ENCODE measurements around the gene SAFB. TPM values are rescaled to one million over a fixed set of nuclear protein-coding genes. Genes with fewer than 3 reads are reported as not detected.

The SAFB gene
- total and polyA plus RNA-seq, 2 experiments from 2014 or later: 50.2 to 75.8 TPM

- H3K9me3 ChIP-seq (ENCODE audit: low read depth): no peaks in the 10 kb centered on the region
- H3K4me1 ChIP-seq (ENCODE audit: insufficient read depth): peaks cover 7% of the 10 kb centered on the region
- DNase-seq (ENCODE audit: low spot score): no peak
- no peak overlapping the region for H2AFZ ChIP-seq
- peak overlapping the region; percentile 37 for H3K27ac ChIP-seq
- H3K79me2 ChIP-seq: no peaks in the 10 kb centered on the region
- no peaks in the 10 kb centered on the region for H4K20me1 ChIP-seq (ENCODE audit: insufficient read depth, poor library complexity, severe bottlenecking)
- H3K9me2 ChIP-seq (replicated peaks; ENCODE audit: insufficient read depth): no peaks in the 10 kb centered on the region
- TF ChIP-seq EZH2 (IDR thresholded peaks at IDR 0.05; ENCODE audit: borderline replicate concordance): no peak
- no peak for TF ChIP-seq EZH2phosphoT487 (IDR thresholded peaks at IDR 0.05; ENCODE audit: low read depth, severe bottlenecking, unreplicated experiment)
- TF ChIP-seq, protein P1, sequence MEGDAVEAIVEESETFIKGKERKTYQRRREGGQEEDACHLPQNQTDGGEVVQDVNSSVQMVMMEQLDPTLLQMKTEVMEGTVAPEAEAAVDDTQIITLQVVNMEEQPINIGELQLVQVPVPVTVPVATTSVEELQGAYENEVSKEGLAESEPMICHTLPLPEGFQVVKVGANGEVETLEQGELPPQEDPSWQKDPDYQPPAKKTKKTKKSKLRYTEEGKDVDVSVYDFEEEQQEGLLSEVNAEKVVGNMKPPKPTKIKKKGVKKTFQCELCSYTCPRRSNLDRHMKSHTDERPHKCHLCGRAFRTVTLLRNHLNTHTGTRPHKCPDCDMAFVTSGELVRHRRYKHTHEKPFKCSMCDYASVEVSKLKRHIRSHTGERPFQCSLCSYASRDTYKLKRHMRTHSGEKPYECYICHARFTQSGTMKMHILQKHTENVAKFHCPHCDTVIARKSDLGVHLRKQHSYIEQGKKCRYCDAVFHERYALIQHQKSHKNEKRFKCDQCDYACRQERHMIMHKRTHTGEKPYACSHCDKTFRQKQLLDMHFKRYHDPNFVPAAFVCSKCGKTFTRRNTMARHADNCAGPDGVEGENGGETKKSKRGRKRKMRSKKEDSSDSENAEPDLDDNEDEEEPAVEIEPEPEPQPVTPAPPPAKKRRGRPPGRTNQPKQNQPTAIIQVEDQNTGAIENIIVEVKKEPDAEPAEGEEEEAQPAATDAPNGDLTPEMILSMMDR (IDR thresholded peaks at IDR 0.05; ENCODE audit: poor library complexity): no peak
- H3K4me3 ChIP-seq: no peak overlapping the region
- 41% methylated on average over 25 of the region's 29 CpGs for WGBS (ENCODE audit: low lambda C conversion rate, missing lambda C conversion rate)
- H3K36me3 ChIP-seq (replicated peaks; ENCODE audit: insufficient read depth, low read depth): no peaks in the 10 kb centered on the region
- H3K4me2 ChIP-seq: no peak overlapping the region
- no peaks in the 10 kb centered on the region for H3K27me3 ChIP-seq
These were observed 37.2 kb upstream of the SAFB start for GRCh38 chr19:5585461-5586299.

DNA sequence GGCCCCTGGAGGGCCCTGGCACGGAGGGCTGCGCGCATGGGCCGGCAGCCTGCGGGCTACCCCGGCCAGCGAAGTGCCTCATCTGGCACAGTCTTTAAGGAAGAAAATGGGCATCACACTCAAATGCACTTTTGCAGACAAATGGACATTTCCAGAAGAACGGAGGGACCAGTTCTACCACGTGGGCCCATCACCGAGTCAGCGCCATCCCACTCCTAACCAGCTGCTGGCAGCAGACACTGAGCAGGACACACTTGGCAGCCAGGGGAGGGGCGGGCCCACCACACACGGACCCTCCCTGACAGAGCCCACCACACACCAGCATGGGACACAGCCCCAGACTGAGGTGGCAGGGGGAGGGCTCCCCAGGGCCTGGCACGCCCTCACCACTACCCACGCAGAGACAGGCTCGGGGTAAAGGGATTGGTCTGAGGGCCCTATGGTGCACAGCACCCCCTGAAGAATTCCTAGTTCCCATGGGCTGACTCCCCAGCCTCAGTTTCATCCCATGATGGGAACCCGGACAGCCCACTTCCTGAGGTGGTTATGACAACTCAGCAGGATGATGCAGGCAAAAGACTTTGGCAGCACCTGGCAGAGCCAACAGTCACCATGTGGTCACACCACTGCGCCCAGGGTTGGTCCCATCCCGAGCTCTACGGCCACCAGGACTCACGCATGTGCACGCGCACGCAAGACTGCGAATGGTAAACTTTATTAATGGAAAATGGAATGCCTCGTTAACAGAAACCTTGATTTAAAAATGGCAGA, 36.4 kb upstream of the SAFB start:
- no peak overlapping the region for H3K4me2 ChIP-seq
- H3K27ac ChIP-seq: no peak overlapping the region
- H3K27me3 ChIP-seq: no peaks in the 10 kb centered on the region
- no peaks in the 10 kb centered on the region for H3K9me2 ChIP-seq (replicated peaks; ENCODE audit: insufficient read depth)
- 90% methylated on average over 25 of the region's 26 CpGs for WGBS (ENCODE audit: low lambda C conversion rate, missing lambda C conversion rate)
- H3K9me3 ChIP-seq (ENCODE audit: low read depth): no peaks in the 10 kb centered on the region
- H2AFZ ChIP-seq: no peak overlapping the region
- no peak for DNase-seq (ENCODE audit: low spot score)
- H3K79me2 ChIP-seq: no peaks in the 10 kb centered on the region
- no peaks in the 10 kb centered on the region for H3K36me3 ChIP-seq (replicated peaks; ENCODE audit: insufficient read depth, low read depth)
- no peak overlapping the region for H3K4me3 ChIP-seq
- H4K20me1 ChIP-seq (ENCODE audit: insufficient read depth, poor library complexity, severe bottlenecking): no peaks in the 10 kb centered on the region
- H3K4me1 ChIP-seq (ENCODE audit: insufficient read depth): peaks cover 3% of the 10 kb centered on the region
- TF ChIP-seq EZH2 (IDR thresholded peaks at IDR 0.05; ENCODE audit: borderline replicate concordance): no peak
- TF ChIP-seq EZH2phosphoT487 (IDR thresholded peaks at IDR 0.05; ENCODE audit: low read depth, severe bottlenecking, unreplicated experiment): no peak
- TF ChIP-seq, protein P1 (IDR thresholded peaks at IDR 0.05; ENCODE audit: poor library complexity): no peak

GRCh38 chr19:5587071-5587455, 35.8 kb upstream of the SAFB start:
- H3K4me3 ChIP-seq: no peak overlapping the region
- WGBS (ENCODE audit: low lambda C conversion rate, missing lambda C conversion rate): 98% methylated on average over 15 of the region's 16 CpGs
- H4K20me1 ChIP-seq (ENCODE audit: insufficient read depth, poor library complexity, severe bottlenecking): no peaks in the 10 kb centered on the region
- H3K79me2 ChIP-seq: no peaks in the 10 kb centered on the region
- H2AFZ ChIP-seq: no peak overlapping the region
- H3K27ac ChIP-seq: no peak overlapping the region
- no peak for DNase-seq (ENCODE audit: low spot score)
- H3K27me3 ChIP-seq: no peaks in the 10 kb centered on the region
- no peak overlapping the region for H3K4me2 ChIP-seq
- no peaks in the 10 kb centered on the region for H3K9me3 ChIP-seq (ENCODE audit: low read depth)
- no peaks in the 10 kb centered on the region for H3K36me3 ChIP-seq (replicated peaks; ENCODE audit: insufficient read depth, low read depth)
- H3K4me1 ChIP-seq (ENCODE audit: insufficient read depth): peaks cover 3% of the 10 kb centered on the region
- TF ChIP-seq EZH2phosphoT487 (IDR thresholded peaks at IDR 0.05; ENCODE audit: low read depth, severe bottlenecking, unreplicated experiment): no peak
- H3K9me2 ChIP-seq (replicated peaks; ENCODE audit: insufficient read depth): no peaks in the 10 kb centered on the region

DNA sequence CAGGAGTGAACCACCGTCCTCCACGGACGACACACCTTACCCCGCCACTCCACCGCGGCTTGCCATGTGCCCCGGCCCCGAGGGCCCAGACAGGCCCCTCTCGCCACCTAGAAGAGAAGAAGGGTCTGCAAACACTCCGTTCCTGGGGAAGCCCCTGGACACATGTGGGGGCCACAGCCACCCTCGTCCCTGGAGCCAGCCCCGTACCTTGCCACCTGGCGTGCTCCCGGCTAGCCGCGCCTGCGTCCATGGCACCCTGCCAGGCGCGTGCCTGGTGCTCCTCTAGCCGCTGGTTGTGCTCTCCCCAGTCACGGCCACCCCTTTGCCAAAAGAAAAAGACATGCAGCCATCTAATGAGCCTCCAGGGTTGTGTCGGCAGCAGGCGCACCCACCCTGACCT, 35.2 kb upstream of the SAFB start:
- Histone ChIP-seq H3K79me2 (no peaks in the 10 kb centered on the region), H3K9me2 (replicated peaks; ENCODE audit: insufficient read depth) (no peaks in the 10 kb centered on the region), H3K9me3 (ENCODE audit: low read depth) (no peaks in the 10 kb centered on the region), H3K36me3 (replicated peaks; ENCODE audit: insufficient read depth, low read depth) (no peaks in the 10 kb centered on the region), H2AFZ (no peak overlapping the region), H3K4me3 (no peak overlapping the region), H4K20me1 (ENCODE audit: insufficient read depth, poor library complexity, severe bottlenecking) (no peaks in the 10 kb centered on the region), H3K4me1 (ENCODE audit: insufficient read depth) (peaks cover 3% of the 10 kb centered on the region), H3K4me2 (no peak overlapping the region), H3K27me3 (no peaks in the 10 kb centered on the region), H3K27ac (no peak overlapping the region)
- TF ChIP-seq, protein P1 (IDR thresholded peaks at IDR 0.05; ENCODE audit: poor library complexity): no peak
- TF ChIP-seq EZH2 (IDR thresholded peaks at IDR 0.05; ENCODE audit: borderline replicate concordance) (no peak), EZH2phosphoT487 (IDR thresholded peaks at IDR 0.05; ENCODE audit: low read depth, severe bottlenecking, unreplicated experiment) (no peak)
- WGBS (ENCODE audit: low lambda C conversion rate, missing lambda C conversion rate): 97% methylated on average over 22 of the region's 23 CpGs
- DNase-seq (ENCODE audit: low spot score): no peak
